ENCODE data around the gene INHBB. TPM values are rescaled to one million over a fixed set of nuclear protein-coding genes. Genes with fewer than 3 reads are reported as not detected.
"Not testable (repeated sequence)": the region's sequence is repeated elsewhere in the genome, so short reads cannot be mapped to it uniquely, and the experiment has no call there.

The INHBB gene
- polyA plus RNA-seq, 1 experiment = 0.09 TPM

DNA sequence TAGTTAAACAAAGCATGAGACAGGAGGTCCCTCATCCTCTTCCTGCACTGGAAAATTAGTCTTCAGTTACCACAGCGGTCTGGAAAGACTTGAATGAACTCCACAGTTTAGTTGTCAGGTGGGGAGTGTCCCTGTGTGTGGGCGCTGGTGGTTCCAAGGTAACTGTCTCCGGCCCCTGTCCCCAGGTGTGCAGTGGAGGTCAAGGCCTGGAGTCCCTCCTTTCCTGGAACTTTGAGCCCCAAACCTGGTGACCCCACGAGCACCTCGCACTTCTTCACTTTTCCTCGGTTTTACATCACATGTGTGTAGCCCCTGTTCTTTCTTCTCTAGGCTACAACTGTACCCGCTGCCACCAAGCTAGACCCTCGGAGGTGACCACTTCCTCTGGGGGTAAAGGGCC lies 28.0 kb upstream of the INHBB start:
- Histone ChIP-seq H3K27ac (ENCODE audit: low read depth, low read length) (no peak overlapping the region), H3K27me3 (ENCODE audit: control insufficient read depth, insufficient read depth, low read length) (peaks cover 30% of the 10 kb centered on the region), H3K9me3 (ENCODE audit: control insufficient read depth, insufficient read depth, low read length) (no peaks in the 10 kb centered on the region; the same call in 1 of the 2 replicates), H3K4me3 (ENCODE audit: low read depth, low read length) (no peak overlapping the region)
- POLR2A ChIA-PET = no interaction called here
- no peak for DNase-seq (ENCODE audit: low read depth, low spot score)
- CTCF ChIA-PET = interaction anchor here (0.7 to 1.3 kb wide), 2 partner anchors 25 to 363 kb away, joined by 3 read pairs; no protein-coding TSS in a partner anchor
- TF ChIP-seq, protein P1, sequence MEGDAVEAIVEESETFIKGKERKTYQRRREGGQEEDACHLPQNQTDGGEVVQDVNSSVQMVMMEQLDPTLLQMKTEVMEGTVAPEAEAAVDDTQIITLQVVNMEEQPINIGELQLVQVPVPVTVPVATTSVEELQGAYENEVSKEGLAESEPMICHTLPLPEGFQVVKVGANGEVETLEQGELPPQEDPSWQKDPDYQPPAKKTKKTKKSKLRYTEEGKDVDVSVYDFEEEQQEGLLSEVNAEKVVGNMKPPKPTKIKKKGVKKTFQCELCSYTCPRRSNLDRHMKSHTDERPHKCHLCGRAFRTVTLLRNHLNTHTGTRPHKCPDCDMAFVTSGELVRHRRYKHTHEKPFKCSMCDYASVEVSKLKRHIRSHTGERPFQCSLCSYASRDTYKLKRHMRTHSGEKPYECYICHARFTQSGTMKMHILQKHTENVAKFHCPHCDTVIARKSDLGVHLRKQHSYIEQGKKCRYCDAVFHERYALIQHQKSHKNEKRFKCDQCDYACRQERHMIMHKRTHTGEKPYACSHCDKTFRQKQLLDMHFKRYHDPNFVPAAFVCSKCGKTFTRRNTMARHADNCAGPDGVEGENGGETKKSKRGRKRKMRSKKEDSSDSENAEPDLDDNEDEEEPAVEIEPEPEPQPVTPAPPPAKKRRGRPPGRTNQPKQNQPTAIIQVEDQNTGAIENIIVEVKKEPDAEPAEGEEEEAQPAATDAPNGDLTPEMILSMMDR (IDR thresholded peaks at IDR 0.05; ENCODE audit: low read depth, low read length) = no peak

DNA sequence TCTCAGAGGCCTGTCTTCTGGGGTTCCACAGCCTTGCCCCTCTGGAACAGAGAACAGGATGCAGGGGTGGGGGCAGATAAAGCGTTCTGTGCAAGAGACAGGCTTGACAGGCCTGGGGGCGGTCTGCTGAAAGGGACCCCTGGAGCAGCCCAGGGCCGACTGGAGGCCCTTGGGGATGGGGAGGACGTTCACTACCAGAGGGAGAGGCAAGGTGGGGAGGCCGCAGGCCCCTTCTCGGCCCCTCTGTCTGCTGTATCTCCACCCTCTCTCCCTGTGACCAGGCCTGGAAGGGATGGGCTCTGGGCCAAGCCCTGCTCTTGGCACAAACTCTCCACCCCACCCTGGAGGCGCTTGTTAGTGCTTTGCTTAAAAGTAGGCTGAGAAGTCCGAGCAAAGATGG lies 27.3 kb upstream of the INHBB start:
- Histone ChIP-seq H3K9me3 (ENCODE audit: control insufficient read depth, insufficient read depth, low read length) (no peaks in the 10 kb centered on the region; the same call in 1 of the 2 replicates), H3K4me3 (ENCODE audit: low read depth, low read length) (no peak overlapping the region), H3K27me3 (ENCODE audit: control insufficient read depth, insufficient read depth, low read length) (peaks cover 30% of the 10 kb centered on the region), H3K27ac (ENCODE audit: low read depth, low read length) (no peak overlapping the region)
- POLR2A ChIA-PET = no interaction called here
- TF ChIP-seq, protein P1 (IDR thresholded peaks at IDR 0.05; ENCODE audit: low read depth, low read length) = no peak
- DNase-seq (ENCODE audit: low read depth, low spot score) = no peak
- CTCF ChIA-PET = interaction anchor here (1.3 kb wide), 1 partner anchor 362 kb away, joined by 3 read pairs; no protein-coding TSS in a partner anchor

DNA sequence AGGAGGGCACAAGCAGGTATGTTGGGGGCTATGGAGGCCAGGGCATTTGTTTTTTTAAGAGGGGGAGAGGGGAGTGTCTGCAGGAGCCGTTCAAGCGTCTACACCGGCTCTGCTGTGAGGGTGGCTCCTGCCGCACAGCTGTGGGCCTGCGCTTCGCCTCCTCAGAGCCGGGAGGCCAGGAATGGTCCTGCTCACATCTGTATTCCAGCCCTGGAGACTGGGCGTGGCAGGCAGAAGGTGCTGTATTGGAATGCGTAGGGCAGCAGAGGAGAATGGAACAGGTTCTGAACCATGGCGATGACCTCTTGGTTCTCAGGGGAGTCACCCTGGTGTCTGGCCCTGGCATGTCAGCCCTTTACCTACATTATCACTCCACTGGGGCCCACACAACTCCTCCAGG lies 26.8 kb upstream of the INHBB start:
- POLR2A ChIA-PET = no interaction called here
- no peak overlapping the region for H3K27ac ChIP-seq (ENCODE audit: low read depth, low read length)
- peaks cover 34% of the 10 kb centered on the region for H3K27me3 ChIP-seq (ENCODE audit: control insufficient read depth, insufficient read depth, low read length)
- H3K9me3 ChIP-seq (ENCODE audit: control insufficient read depth, insufficient read depth, low read length) = no peaks in the 10 kb centered on the region; the same call in 1 of the 2 replicates
- no peak overlapping the region for H3K4me3 ChIP-seq (ENCODE audit: low read depth, low read length)
- DNase-seq (ENCODE audit: low read depth, low spot score) = no peak
- CTCF ChIA-PET = interaction anchor here (1.3 kb wide), 1 partner anchor 362 kb away, joined by 3 read pairs; no protein-coding TSS in a partner anchor
- TF ChIP-seq, protein P1 (IDR thresholded peaks at IDR 0.05; ENCODE audit: low read depth, low read length) = no peak

DNA sequence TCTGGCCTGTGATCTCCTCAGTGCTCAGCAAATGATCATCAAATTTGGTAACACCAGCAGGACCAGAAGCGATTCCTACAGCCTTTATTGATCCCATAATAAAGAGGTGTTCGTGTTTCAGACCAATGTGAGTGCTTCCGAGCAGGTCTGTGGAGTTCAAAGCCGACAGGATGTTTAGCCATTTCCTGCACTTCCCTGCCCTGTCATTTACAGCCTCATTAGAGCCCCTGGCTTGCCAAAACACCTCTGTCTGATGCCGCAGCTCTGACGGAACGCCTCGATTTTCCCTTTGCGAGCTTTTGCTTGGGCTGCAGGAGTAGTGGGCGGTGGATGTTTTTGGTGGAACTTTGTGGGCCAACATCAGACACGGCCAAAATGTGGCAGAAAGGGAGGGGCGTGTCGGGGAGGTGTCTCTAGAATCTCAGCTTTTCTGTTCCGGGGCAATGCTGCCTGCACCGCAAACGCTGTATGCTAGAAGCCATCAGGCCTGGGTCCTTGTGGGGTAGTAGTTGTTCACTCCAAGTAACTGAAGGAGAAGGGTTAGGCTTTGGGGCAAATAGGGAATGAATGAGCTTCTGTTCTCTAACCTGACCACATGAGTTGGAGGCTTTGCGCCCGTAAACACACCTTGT lies 26.1 kb upstream of the INHBB start:
- H3K27ac ChIP-seq (ENCODE audit: low read depth, low read length) = no peak overlapping the region
- CTCF ChIA-PET = interaction anchor here (0.7 kb wide), 1 partner anchor 201 kb away, joined by 3 read pairs; no protein-coding TSS in a partner anchor
- H3K27me3 ChIP-seq (ENCODE audit: control insufficient read depth, insufficient read depth, low read length) = peaks cover 38% of the 10 kb centered on the region
- H3K4me3 ChIP-seq (ENCODE audit: low read depth, low read length) = no peak overlapping the region
- TF ChIP-seq, protein P1 (IDR thresholded peaks at IDR 0.05; ENCODE audit: low read depth, low read length) = no peak
- DNase-seq (ENCODE audit: low read depth, low spot score) = no peak
- POLR2A ChIA-PET = no interaction called here
- no peaks in the 10 kb centered on the region; the same call in 1 of the 2 replicates for H3K9me3 ChIP-seq (ENCODE audit: control insufficient read depth, insufficient read depth, low read length)

DNA sequence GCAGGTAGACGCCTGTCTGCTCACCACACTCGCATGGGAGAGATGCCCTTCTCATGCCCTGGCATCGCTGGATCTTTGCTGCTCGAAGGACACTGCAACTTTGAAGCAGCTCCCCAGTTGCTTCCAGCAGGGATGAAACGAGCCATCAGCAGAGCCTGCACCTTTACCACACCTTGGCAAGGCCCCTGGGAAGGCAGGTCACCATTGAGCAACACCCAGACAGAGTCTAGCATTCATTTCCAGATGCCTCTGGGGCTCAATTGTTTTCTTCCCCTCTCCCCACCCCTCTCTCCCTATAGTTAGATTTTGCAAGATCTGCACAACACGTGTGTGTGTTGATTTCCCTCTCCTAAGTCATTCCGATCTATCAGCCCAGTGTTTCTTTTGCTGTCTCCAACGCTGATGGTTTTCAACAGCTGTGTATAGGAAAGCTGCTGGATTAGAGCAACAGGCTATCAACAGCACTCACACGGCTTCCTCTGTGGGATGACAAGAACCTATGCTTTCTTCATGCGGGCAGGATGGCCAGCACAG lies 25.6 kb upstream of the INHBB start:
- H3K27ac ChIP-seq (ENCODE audit: low read depth, low read length) = no peak overlapping the region
- peaks cover 42% of the 10 kb centered on the region for H3K27me3 ChIP-seq (ENCODE audit: control insufficient read depth, insufficient read depth, low read length)
- TF ChIP-seq, protein P1 (IDR thresholded peaks at IDR 0.05; ENCODE audit: low read depth, low read length) = no peak
- peak; percentile 18 for DNase-seq (ENCODE audit: low read depth, low spot score)
- ChIA-PET POLR2A (interaction anchor here (0.6 to 0.9 kb wide), 2 partner anchors 12 to 303 kb away, joined by 3 to 5 read pairs; no protein-coding TSS in a partner anchor), CTCF (interaction anchor here (0.6 to 0.7 kb wide), 4 partner anchors 165 to 359 kb away, joined by 3 to 5 read pairs (median 4); no protein-coding TSS in a partner anchor)
- H3K9me3 ChIP-seq (ENCODE audit: control insufficient read depth, insufficient read depth, low read length) = no peaks in the 10 kb centered on the region; the same call in 1 of the 2 replicates
- no peak overlapping the region for H3K4me3 ChIP-seq (ENCODE audit: low read depth, low read length)

DNA sequence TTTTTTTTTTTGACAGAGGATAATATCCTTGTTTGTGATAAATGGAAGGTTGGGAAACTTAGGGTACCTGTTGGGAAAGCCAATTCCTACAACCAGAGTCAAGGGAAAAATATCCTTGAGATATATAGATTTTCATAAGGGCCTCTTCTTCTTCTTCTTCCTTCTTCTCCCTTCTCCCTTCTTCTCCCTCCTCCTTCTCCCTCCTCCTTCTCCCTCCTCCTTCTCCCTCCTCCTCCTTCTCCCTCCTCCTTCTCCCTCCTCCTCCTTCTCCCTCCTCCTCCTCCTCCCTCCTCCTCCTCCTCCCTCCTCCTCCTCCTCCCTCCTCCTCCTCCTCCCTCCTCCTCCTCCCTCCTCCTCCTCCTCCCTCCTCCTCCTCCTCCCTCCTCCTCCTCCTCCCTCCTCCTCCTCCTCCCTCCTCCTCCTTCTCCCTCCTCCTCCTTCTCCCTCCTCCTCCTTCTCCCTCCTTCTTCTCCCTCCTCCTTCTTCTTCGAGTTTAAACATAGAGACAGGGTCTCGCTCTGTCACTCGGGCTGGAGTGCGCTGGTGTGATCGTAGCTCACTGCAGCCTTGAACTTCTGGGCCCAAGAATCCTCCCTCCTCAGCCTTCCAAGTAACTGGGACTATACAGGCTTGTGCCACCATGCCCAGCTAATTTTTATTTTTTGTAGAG lies 24.9 kb upstream of the INHBB start:
- not testable (repeated sequence) for DNase-seq (ENCODE audit: low read depth, low spot score); H3K4me3 ChIP-seq (ENCODE audit: low read depth, low read length); H3K27ac ChIP-seq (ENCODE audit: low read depth, low read length); H3K9me3 ChIP-seq (ENCODE audit: control insufficient read depth, insufficient read depth, low read length)
- POLR2A ChIA-PET = interaction anchor here (0.6 to 0.9 kb wide), 2 partner anchors 11 to 303 kb away, joined by 3 to 5 read pairs; no protein-coding TSS in a partner anchor
- CTCF ChIA-PET = interaction anchor here (0.6 to 2.0 kb wide), 6 partner anchors 8 to 759 kb away, joined by 3 to 8 read pairs (median 4); no protein-coding TSS in a partner anchor
- H3K27me3 ChIP-seq (ENCODE audit: control insufficient read depth, insufficient read depth, low read length) = peaks cover 46% of the 10 kb centered on the region
